K562 (cell line): Measurements from ENCODE around the gene UBE2D2. TPM values are rescaled to one million over a fixed set of nuclear protein-coding genes. Genes with fewer than 3 reads are reported as not detected.
A peak's percentile ranks its signal among the peaks of the same experiment; 100 is the strongest.

Source experiments
- ATAC-seq: fragments of 200-7000 bp; cut with Tn5 transposase; 3 replicates; pipeline ENCODE4 v1.9.1; 2020; ENCODE audit warnings: moderate library complexity
- BruUV-seq: library from RNA; stranded (reverse); fragments of 400-500 nt; replicated peaks from 2 replicates; lab custom pipeline; 2021; lab: Mats Ljungman, UMichigan
- CTCF ChIA-PET: fragments of 300-600 bp; formaldehyde crosslinking; extraction: SDS; loops from one replicate; lab custom pipeline; 2021; ENCODE audit warnings: low intra/inter-chr PET ratio; lab: Yijun Ruan, JAX
- POLR2A ChIA-PET: fragments of 300-600, 350-650 bp; sonication (Branson Sonifier 250); formaldehyde crosslinking; extraction: SDS; loops from one replicate; lab custom pipeline; 2021; ENCODE audit warnings: antibody characterized with exemption, inconsistent platforms; lab: Yijun Ruan, JAX
- DNase-seq, 4 experiments: peaks; one replicate each; pipeline versions ENCODE4 v3.0.0 to v3.0.0-alpha.2; 2011 to 2018; ENCODE audit warnings: low spot score in 3 of 4, mixed read lengths in 3 of 4; ENCODE audit errors: extremely low read depth in 1 of 4
- FAIRE-seq: peaks from 2 replicates; lab custom pipeline; 2011; peaks lifted over from hg19 to GRCh38; lab: Jason Lieb, UNC
- H2AFZ ChIP-seq: 2 replicates; pipeline ENCODE4 v1.6.0; 2011; ENCODE audit warnings: low read depth, low read length, control low read depth, inconsistent platforms
- H3K27ac ChIP-seq: fragments of 200-600 bp; 3 replicates; pipeline ENCODE4 v1.8.0; 2011; ENCODE audit warnings: low read depth, mild to moderate bottlenecking, control low read depth, inconsistent platforms, low read length, moderate library complexity, mixed read lengths; ENCODE audit errors: extremely low read depth
- H3K27me3 ChIP-seq, 2 experiments: fragments of 300-600 bp in 1 of 2; 2 replicates in 1 of 2; 3 replicates in 1 of 2; pipeline versions ENCODE4 v1.6.0 to v1.8.0; 2011; ENCODE audit warnings: inconsistent platforms in 2 of 2, low read length in 2 of 2, mild to moderate bottlenecking in 1 of 2, mixed read lengths in 1 of 2, moderate library complexity in 1 of 2; ENCODE audit not compliant: control insufficient read depth in 2 of 2, insufficient read depth in 2 of 2
- H3K36me3 ChIP-seq: fragments of 300-600 bp; 3 replicates; pipeline ENCODE4 v1.8.0; 2011; ENCODE audit warnings: mild to moderate bottlenecking, low read length, inconsistent platforms; ENCODE audit not compliant: control insufficient read depth, insufficient read depth
- H3K4me1 ChIP-seq, 2 experiments: fragments of 200-600 bp in 1 of 2; replicated peaks in 1 of 2; 2 replicates in 1 of 2; 3 replicates in 1 of 2; pipeline versions ENCODE4 v1.5.1 to v1.8.0; 2011; ENCODE audit warnings: inconsistent platforms in 2 of 2, low read length in 2 of 2, mild to moderate bottlenecking in 1 of 2, mixed read lengths in 1 of 2, moderate library complexity in 1 of 2; ENCODE audit not compliant: control insufficient read depth in 2 of 2, insufficient read depth in 2 of 2
- H3K4me2 ChIP-seq: 2 replicates; pipeline ENCODE4 v1.6.1; 2011; ENCODE audit warnings: low read length, control low read depth, inconsistent platforms, mixed read lengths; ENCODE audit not compliant: insufficient read depth
- H3K4me3 ChIP-seq: fragments of 200-600 bp; sonication (generic), shearing (Covaris generic); 2 replicates; pipeline ENCODE4 v1.5.1; 2016; ENCODE audit warnings: control low read depth, inconsistent platforms
- H3K79me2 ChIP-seq: fragments of 200-600 bp; 3 replicates; pipeline ENCODE4 v1.8.0; 2011; ENCODE audit warnings: low read length, inconsistent platforms; ENCODE audit not compliant: control insufficient read depth, insufficient read depth
- H3K9ac ChIP-seq, 2 experiments: 2 replicates each; pipeline versions ENCODE4 v1.6.0 to v1.6.1; 2011; ENCODE audit warnings: low read depth in 2 of 2, low read length in 2 of 2, control low read depth in 1 of 2, inconsistent platforms in 1 of 2, mild to moderate bottlenecking in 1 of 2, mixed read lengths in 1 of 2; ENCODE audit not compliant: insufficient read depth in 1 of 2
- H3K9me1 ChIP-seq: one replicate; pipeline ENCODE4 v1.6.0; 2011; ENCODE audit warnings: inconsistent platforms, mild to moderate bottlenecking, low read length, moderate library complexity; ENCODE audit not compliant: control insufficient read depth, insufficient read depth
- H3K9me3 ChIP-seq: replicated peaks from 2 replicates; pipeline ENCODE4 v1.5.1; 2011; ENCODE audit warnings: low read depth, low read length, inconsistent platforms; ENCODE audit not compliant: control insufficient read depth, insufficient read depth
- H4K20me1 ChIP-seq: replicated peaks from 2 replicates; pipeline ENCODE4 v1.6.1; 2011; ENCODE audit warnings: low read length, inconsistent platforms, mixed read lengths; ENCODE audit not compliant: control insufficient read depth, insufficient read depth
- CC2D1A ChIP-seq: fragments of 450-650 bp; IDR thresholded peaks from 2 replicates; pipeline ENCODE4 v1.6.1; 2017; ENCODE audit warnings: mild to moderate bottlenecking
- CREM ChIP-seq: IDR thresholded peaks from 2 replicates; pipeline ENCODE4 v1.6.1; 2014; ENCODE audit warnings: antibody characterized with exemption, low read depth
- FOXK2 ChIP-seq, 2 experiments: fragments of 450-650 bp; IDR thresholded peaks in 1 of 2; conservative IDR thresholded peaks in 1 of 2; 2 replicates each; pipeline ENCODE4 v1.6.1; 2016; ENCODE audit warnings: low read depth in 2 of 2, mild to moderate bottlenecking in 1 of 2
- JUNB ChIP-seq: fragments of 450-650 bp; formaldehyde crosslinking; conservative IDR thresholded peaks from 2 replicates; pipeline ENCODE4 v1.4.0; 2020; ENCODE audit warnings: mild to moderate bottlenecking
- JUND ChIP-seq, 2 experiments: IDR thresholded peaks; 2 replicates in 1 of 2; 3 replicates in 1 of 2; pipeline ENCODE4 v1.6.1; 2011; ENCODE audit warnings: borderline replicate concordance in 2 of 2, low read depth in 2 of 2, low read length in 2 of 2, improper control_type of control experiment in 1 of 2, missing biosample characterization in 1 of 2, missing genetic modification characterization in 1 of 2, missing genetic modification reagents in 1 of 2
- POLR3G ChIP-seq: IDR thresholded peaks from 2 replicates; pipeline ENCODE4 v1.6.1; 2011; ENCODE audit not compliant: insufficient read length, insufficient replicate concordance; ENCODE audit errors: extremely low read depth
- RCOR1 ChIP-seq, 2 experiments: IDR thresholded peaks; 2 replicates each; pipeline ENCODE4 v1.6.1; 2012; ENCODE audit warnings: low read depth in 2 of 2, low read length in 2 of 2, borderline replicate concordance in 1 of 2, improper control_type of control experiment in 1 of 2
- SRSF9 ChIP-seq: fragments of 200-400 bp; formaldehyde crosslinking; IDR thresholded peaks from 2 replicates; pipeline ENCODE4 v1.6.1; 2017; ENCODE audit warnings: low read depth, low read length, borderline replicate concordance
- ZBTB1 ChIP-seq: sonication (generic); formaldehyde crosslinking; IDR thresholded peaks from 2 replicates; pipeline ENCODE4 v1.8.1; 2023; ENCODE audit warnings: missing genetic modification reagents, low read depth, mild to moderate bottlenecking, borderline replicate concordance
- ZNF316 ChIP-seq: fragments of 450-650 bp; IDR thresholded peaks from 2 replicates; pipeline ENCODE4 v1.6.1; 2016
- ZNF766 ChIP-seq: fragments of 200-800 bp; sonication (Bioruptor generic); conservative IDR thresholded peaks from 2 replicates; pipeline ENCODE4 v1.6.1; 2016; ENCODE audit warnings: missing genetic modification characterization, missing compliant biosample characterization
- WGBS: fragments of 100-300 bp; shearing (Covaris generic); methylation state at CpG from one replicate; pipeline ENCODE4 v1.1.6; 2016; ENCODE audit warnings: low coverage, mixed read lengths; ENCODE audit not compliant: insufficient coverage; ENCODE audit errors: missing lambda C conversion rate; 5-methylcytosine and 5-hydroxymethylcytosine counted together
- in situ Hi-C: fragments of 300-500 bp; cut with MboI; formaldehyde crosslinking; loops from 4 replicates; pipeline ENCODE4 v1.15.0; 2018; ENCODE audit warnings: inconsistent platforms, mixed read lengths
- intact Hi-C: fragments of 100-400 bp; cut with micrococcal nuclease; formaldehyde crosslinking; loops from 2 replicates; pipeline ENCODE4 v1.14.2; 2022
- polyA plus RNA-seq, 8 experiments: library from polyadenylated mRNA; depleted of rRNA in 4 of 8; stranded (reverse) in 5 of 8; unstranded in 3 of 8; fragments of >200 nt; fragmentation: Nextera tagmentation in 2 of 8; fragmentation: Illumina TruSeq in 1 of 8; extraction: Ambion mirVana in 2 of 8; extraction: Trizol in 1 of 8; gene quantifications; 2 replicates each; pipeline versions ENCODE4 v1.2.1 to v1.2.3, GENCODE V29; 2011 to 2014; ENCODE audit warnings: inconsistent platforms in 1 of 8, missing spikeins in 1 of 8
- total RNA-seq, 7 experiments: library from RNA; depleted of rRNA in 6 of 7; stranded (reverse); fragments of >200 nt in 6 of 7; fragmentation: Illumina TruSeq in 2 of 7; extraction: Trizol in 2 of 7; gene quantifications; 2 replicates each; pipeline versions ENCODE4 v1.2.1 to v1.2.3, GENCODE V29; 2011 to 2021; ENCODE audit warnings: low replicate concordance in 1 of 7
- TF ChIP-seq, protein P1 (sequence below): fragments of 250-450 bp; sonication (Bioruptor Pico); IDR thresholded peaks from 2 replicates; pipeline ENCODE4 v1.5.0; 2021
- TF ChIP-seq, protein P2 (sequence below), 2 experiments: fragments of 450-650 bp in 1 of 2; sonication (generic) in 1 of 2; formaldehyde crosslinking in 1 of 2; IDR thresholded peaks in 1 of 2; conservative IDR thresholded peaks in 1 of 2; 2 replicates each; pipeline versions ENCODE4 v1.6.1 to v1.8.1; 2016 to 2023; ENCODE audit warnings: mild to moderate bottlenecking in 2 of 2, moderate library complexity in 2 of 2, inconsistent platforms in 1 of 2, missing genetic modification reagents in 1 of 2
- TF ChIP-seq, protein P3 (sequence below): fragments of 450-650 bp; formaldehyde crosslinking; IDR thresholded peaks from 2 replicates; pipeline ENCODE4 v1.4.0; 2020; ENCODE audit warnings: mild to moderate bottlenecking, moderate library complexity

UBE2D2 gene
- total and polyA plus RNA-seq, 9 of the 15 experiments (the other 6 are each of a cell fraction or from before 2014, with no cell fraction given) = 53.6 to 198 (median 122) TPM

DNA sequence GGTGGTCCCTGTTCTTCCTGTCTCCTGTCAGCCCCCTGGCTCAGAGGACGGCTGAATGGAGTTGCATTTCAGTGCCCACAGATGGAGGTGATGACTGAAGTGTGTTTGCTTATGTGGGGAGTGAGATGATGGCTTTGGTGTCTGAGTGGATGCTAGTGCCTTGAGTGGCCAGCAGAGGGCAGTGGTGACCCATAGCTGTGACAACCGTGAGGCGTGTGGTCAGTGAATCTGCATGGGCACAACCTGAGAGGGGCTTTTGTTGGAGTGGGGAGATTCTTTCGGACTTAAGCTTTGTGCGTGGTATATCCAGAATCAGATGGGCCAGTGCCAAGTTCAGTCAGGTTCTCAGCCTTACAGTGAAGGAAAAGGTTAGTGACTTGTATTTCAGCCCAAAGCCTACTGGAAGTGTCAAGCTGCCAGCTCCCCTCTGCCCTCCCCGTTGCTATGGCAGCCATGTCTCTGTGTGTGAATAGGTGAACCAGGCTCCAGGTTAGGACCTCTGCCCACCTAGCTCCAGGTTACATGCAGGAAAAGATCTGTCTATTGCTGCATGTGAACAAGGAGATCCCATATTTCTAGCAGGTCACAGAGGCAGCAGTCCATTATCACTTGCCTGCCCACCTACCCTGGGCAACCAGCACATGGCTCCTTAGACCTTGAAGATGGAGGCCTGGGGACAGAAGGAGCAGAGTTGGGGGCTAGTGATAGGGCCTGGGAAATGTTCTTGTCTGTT lies 72.3 kb downstream of the UBE2D2 start:
- CTCF ChIA-PET = interaction anchor here (0.6 to 4.0 kb wide), 9 partner anchors 56 to 336 kb away, joined by 3 to 81 read pairs (median 3); no protein-coding TSS in a partner anchor
- Histone ChIP-seq H3K27me3 (no peaks in the 10 kb centered on the region), H3K27ac (no peak overlapping the region; the same call in 2 of the 3 replicates), H3K79me2 (peaks cover 21% of the 10 kb centered on the region; the same call in 2 of the 3 replicates), H3K4me1 (peaks cover 24 to 27% of the 10 kb centered on the region in 2 experiments), H4K20me1 (0 out of 2 replicates have a peak, but pooled peaks cover 3% of the 10 kb centered on the region), H3K9me3 (no peaks in the 10 kb centered on the region), H3K36me3 (peaks cover 24% of the 10 kb centered on the region), H3K4me2 (no peak overlapping the region), H2AFZ (no peak overlapping the region), H3K4me3 (no peak overlapping the region), H3K9me1 (no peaks in the 10 kb centered on the region), H3K9ac (no peak overlapping the region; a peak in 1 of 4 replicates)
- 7% methylated on average over 6 of the region's 6 CpGs for WGBS
- in situ Hi-C loops (loop anchor here (5.0 to 10.0 kb wide), 2 partner anchors 129 to 221 kb away; no protein-coding TSS in a partner anchor), intact Hi-C loops (loop anchor here (1.0 to 10.0 kb wide), 3 partner anchors 132 to 331 kb away; no protein-coding TSS in a partner anchor)
- peak; percentile 54 for ATAC-seq
- POLR2A ChIA-PET = interaction anchor here (0.6 to 2.0 kb wide), 8 partner anchors 11 to 231 kb away, joined by 3 to 6 read pairs (median 4); no protein-coding TSS in a partner anchor
- no TSS peak for BruUV-seq
- peak; percentile 76 to 84 (median 80) for DNase-seq
- peak; percentile 86 for FAIRE-seq
- TF ChIP-seq JUNB (CRISPR knock-in tag) = no peak
- no peak for TF ChIP-seq SRSF9
- TF ChIP-seq, protein P1, sequence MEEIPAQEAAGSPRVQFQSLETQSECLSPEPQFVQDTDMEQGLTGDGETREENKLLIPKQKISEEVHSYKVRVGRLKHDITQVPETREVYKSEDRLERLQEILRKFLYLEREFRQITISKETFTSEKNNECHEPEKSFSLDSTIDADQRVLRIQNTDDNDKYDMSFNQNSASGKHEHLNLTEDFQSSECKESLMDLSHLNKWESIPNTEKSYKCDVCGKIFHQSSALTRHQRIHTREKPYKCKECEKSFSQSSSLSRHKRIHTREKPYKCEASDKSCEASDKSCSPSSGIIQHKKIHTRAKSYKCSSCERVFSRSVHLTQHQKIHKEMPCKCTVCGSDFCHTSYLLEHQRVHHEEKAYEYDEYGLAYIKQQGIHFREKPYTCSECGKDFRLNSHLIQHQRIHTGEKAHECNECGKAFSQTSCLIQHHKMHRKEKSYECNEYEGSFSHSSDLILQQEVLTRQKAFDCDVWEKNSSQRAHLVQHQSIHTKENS (CRISPR knock-in tag) = no peak
- TF ChIP-seq FOXK2 (conservative IDR thresholded peaks at IDR 0.05 in 1 of 2, IDR thresholded peaks at IDR 0.05 in 1 of 2; ENCODE audit: low read depth in 2 of 2) = peak in 1 of 2 experiments; percentile 45; a peak in 1 of 4 replicates
- TF ChIP-seq ZNF766 = no peak
- no peak for TF ChIP-seq POLR3G
- TF ChIP-seq JUND (IDR thresholded peaks at IDR 0.05; ENCODE audit: borderline replicate concordance, low read depth, low read length) = peak; percentile 69; the same call in 1 of the 2 replicates
- no peak; the same call in 2 of the 3 replicates for TF ChIP-seq JUND (tag; IDR thresholded peaks at IDR 0.05; ENCODE audit: borderline replicate concordance, low read depth, low read length)
- TF ChIP-seq ZBTB1 (CRISPR knock-in tag) = no peak
- TF ChIP-seq, protein P2, sequence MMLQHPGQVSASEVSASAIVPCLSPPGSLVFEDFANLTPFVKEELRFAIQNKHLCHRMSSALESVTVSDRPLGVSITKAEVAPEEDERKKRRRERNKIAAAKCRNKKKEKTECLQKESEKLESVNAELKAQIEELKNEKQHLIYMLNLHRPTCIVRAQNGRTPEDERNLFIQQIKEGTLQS (IDR thresholded peaks at IDR 0.05) = no peak
- TF ChIP-seq, protein P2 (CRISPR knock-in tag; conservative IDR thresholded peaks at IDR 0.05) = no peak
- peak in 1 of 2 experiments; percentile 81; a peak in 2 of 4 replicates for TF ChIP-seq RCOR1 (IDR thresholded peaks at IDR 0.05; ENCODE audit: borderline replicate concordance in 1 of 2, low read depth in 2 of 2, low read length in 2 of 2)
- TF ChIP-seq, protein P3, sequence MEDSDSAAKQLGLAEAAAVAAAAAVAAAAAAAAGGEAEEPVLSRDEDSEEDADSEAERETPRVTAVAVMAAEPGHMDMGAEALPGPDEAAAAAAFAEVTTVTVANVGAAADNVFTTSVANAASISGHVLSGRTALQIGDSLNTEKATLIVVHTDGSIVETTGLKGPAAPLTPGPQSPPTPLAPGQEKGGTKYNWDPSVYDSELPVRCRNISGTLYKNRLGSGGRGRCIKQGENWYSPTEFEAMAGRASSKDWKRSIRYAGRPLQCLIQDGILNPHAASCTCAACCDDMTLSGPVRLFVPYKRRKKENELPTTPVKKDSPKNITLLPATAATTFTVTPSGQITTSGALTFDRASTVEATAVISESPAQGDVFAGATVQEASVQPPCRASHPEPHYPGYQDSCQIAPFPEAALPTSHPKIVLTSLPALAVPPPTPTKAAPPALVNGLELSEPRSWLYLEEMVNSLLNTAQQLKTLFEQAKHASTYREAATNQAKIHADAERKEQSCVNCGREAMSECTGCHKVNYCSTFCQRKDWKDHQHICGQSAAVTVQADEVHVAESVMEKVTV = peak; percentile 91
- peak; percentile 58 for TF ChIP-seq CREM
- peak; percentile 81 for TF ChIP-seq CC2D1A
- no peak for TF ChIP-seq ZNF316
